Osteoblast (primary cell): ENCODE results near the gene CMTM8. TPM values are rescaled to one million over a fixed set of nuclear protein-coding genes. Genes with fewer than 3 reads are reported as not detected.

Experiments
- DNase-seq: peaks from one replicate; pipeline ENCODE4 v3.0.0; 2011; ENCODE audit warnings: low spot score, mixed read lengths; ENCODE audit not compliant: insufficient read length; ENCODE audit errors: missing footprints
- H2AFZ ChIP-seq: 2 replicates; pipeline ENCODE4 v1.6.0; 2011; ENCODE audit warnings: mild to moderate bottlenecking, low read length
- H3K27ac ChIP-seq: 2 replicates; pipeline ENCODE4 v1.5.1; 2011; ENCODE audit warnings: mild to moderate bottlenecking, low read depth, low read length, moderate library complexity
- H3K27me3 ChIP-seq: 2 replicates; pipeline ENCODE4 v1.6.0; 2012; ENCODE audit warnings: mild to moderate bottlenecking, control low read depth, inconsistent platforms, low read length, moderate library complexity; ENCODE audit not compliant: insufficient read depth
- H3K36me3 ChIP-seq: 2 replicates; pipeline ENCODE4 v1.5.1; 2011; ENCODE audit warnings: mild to moderate bottlenecking, low read length, control low read depth, moderate library complexity; ENCODE audit not compliant: insufficient read depth
- H3K4me1 ChIP-seq: 2 replicates; pipeline ENCODE4 v1.5.1; 2011; ENCODE audit warnings: mild to moderate bottlenecking, low read length, control low read depth, moderate library complexity; ENCODE audit not compliant: insufficient read depth
- H3K4me2 ChIP-seq: 2 replicates; pipeline ENCODE4 v1.6.0; 2011; ENCODE audit warnings: mild to moderate bottlenecking, low read length; ENCODE audit not compliant: insufficient read depth
- H3K4me3 ChIP-seq: fragments of 200-600 bp; sonication (generic); 3 replicates; pipeline ENCODE4 v1.5.1; 2012; ENCODE audit warnings: mild to moderate bottlenecking, low read length, inconsistent platforms; ENCODE audit not compliant: insufficient read depth
- H3K79me2 ChIP-seq: 2 replicates; pipeline ENCODE4 v1.6.0; 2012; ENCODE audit warnings: mild to moderate bottlenecking, low read length, control low read depth, inconsistent platforms; ENCODE audit not compliant: insufficient read depth
- H3K9me3 ChIP-seq: 2 replicates; pipeline ENCODE4 v1.5.1; 2011; ENCODE audit warnings: low read depth, low read length, control low read depth
- H4K20me1 ChIP-seq: 2 replicates; pipeline ENCODE4 v1.6.0; 2012; ENCODE audit warnings: mild to moderate bottlenecking, low read length, control low read depth; ENCODE audit not compliant: insufficient read depth
- total RNA-seq: library from RNA; depleted of rRNA; stranded (reverse); fragments of >200 nt; gene quantifications from 2 replicates; pipeline ENCODE4 v1.2.3, GENCODE V29; 2012
- TF ChIP-seq, protein P1 (sequence below): IDR thresholded peaks from 2 replicates; pipeline ENCODE4 v1.5.1; 2011; ENCODE audit warnings: mild to moderate bottlenecking, low read depth, low read length, moderate library complexity; ENCODE audit errors: extremely low read depth

The CMTM8 gene
- total RNA-seq, 1 donor = 1.4 TPM

GRCh38 chr3:32237670-32238452, 619 bp upstream of the CMTM8 start:
- Histone ChIP-seq H3K4me3 (peak overlapping the region; percentile 82), H3K27ac (no peak overlapping the region), H4K20me1 (no peaks in the 10 kb centered on the region), H3K27me3 (peaks cover 13% of the 10 kb centered on the region), H3K4me1 (no peaks in the 10 kb centered on the region), H3K36me3 (no peaks in the 10 kb centered on the region), H3K79me2 (no peaks in the 10 kb centered on the region), H2AFZ (peak overlapping the region; percentile 71), H3K9me3 (peaks cover 4% of the 10 kb centered on the region), H3K4me2 (peak overlapping the region; percentile 80)
- DNase-seq = peak; percentile 62
- TF ChIP-seq, protein P1, sequence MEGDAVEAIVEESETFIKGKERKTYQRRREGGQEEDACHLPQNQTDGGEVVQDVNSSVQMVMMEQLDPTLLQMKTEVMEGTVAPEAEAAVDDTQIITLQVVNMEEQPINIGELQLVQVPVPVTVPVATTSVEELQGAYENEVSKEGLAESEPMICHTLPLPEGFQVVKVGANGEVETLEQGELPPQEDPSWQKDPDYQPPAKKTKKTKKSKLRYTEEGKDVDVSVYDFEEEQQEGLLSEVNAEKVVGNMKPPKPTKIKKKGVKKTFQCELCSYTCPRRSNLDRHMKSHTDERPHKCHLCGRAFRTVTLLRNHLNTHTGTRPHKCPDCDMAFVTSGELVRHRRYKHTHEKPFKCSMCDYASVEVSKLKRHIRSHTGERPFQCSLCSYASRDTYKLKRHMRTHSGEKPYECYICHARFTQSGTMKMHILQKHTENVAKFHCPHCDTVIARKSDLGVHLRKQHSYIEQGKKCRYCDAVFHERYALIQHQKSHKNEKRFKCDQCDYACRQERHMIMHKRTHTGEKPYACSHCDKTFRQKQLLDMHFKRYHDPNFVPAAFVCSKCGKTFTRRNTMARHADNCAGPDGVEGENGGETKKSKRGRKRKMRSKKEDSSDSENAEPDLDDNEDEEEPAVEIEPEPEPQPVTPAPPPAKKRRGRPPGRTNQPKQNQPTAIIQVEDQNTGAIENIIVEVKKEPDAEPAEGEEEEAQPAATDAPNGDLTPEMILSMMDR = no peak

GRCh38 chr3:32239307-32240158, 1.1 kb downstream of the CMTM8 start:
- DNase-seq = no peak
- Histone ChIP-seq H3K27ac (no peak overlapping the region), H3K9me3 (peaks cover 4% of the 10 kb centered on the region), H4K20me1 (no peaks in the 10 kb centered on the region), H3K4me3 (peak overlapping the region; percentile 82), H3K4me1 (no peaks in the 10 kb centered on the region), H3K27me3 (peaks cover 21% of the 10 kb centered on the region), H3K79me2 (no peaks in the 10 kb centered on the region), H3K4me2 (peak overlapping the region; percentile 80), H2AFZ (peak overlapping the region; percentile 84), H3K36me3 (no peaks in the 10 kb centered on the region)
- TF ChIP-seq, protein P1 = no peak

DNA sequence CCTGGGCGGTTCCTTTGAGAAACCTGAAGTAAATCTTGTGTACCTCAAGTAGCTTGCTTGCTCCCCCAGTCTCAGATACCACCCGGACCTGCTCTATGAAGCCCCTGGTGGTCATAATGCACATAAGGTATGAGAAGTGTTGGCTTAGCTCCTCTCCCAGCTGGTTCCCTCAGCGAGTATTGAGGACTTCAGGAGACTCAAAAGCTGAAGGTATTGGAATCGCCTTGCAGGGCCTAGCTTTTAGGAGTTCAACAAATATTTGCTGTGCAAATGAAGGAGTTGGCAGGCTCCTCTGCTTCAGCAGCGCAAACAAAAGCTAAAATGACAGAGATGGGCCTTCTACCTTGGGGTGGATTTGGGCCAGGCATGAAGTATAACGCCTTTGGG, 1.7 kb downstream of the CMTM8 start:
- Histone ChIP-seq H4K20me1 (no peaks in the 10 kb centered on the region), H3K4me1 (no peaks in the 10 kb centered on the region), H3K27ac (no peak overlapping the region), H3K36me3 (no peaks in the 10 kb centered on the region), H3K79me2 (no peaks in the 10 kb centered on the region), H3K4me2 (peak overlapping the region; percentile 80), H2AFZ (no peak overlapping the region), H3K9me3 (peaks cover 4% of the 10 kb centered on the region), H3K27me3 (peaks cover 21% of the 10 kb centered on the region), H3K4me3 (no peak overlapping the region)
- DNase-seq = peak; percentile 88
- TF ChIP-seq, protein P1 = peak; percentile 41

- H3K4me3 ChIP-seq = no peak overlapping the region
- H3K36me3 ChIP-seq = no peaks in the 10 kb centered on the region
- no peak overlapping the region for H2AFZ ChIP-seq
- no peaks in the 10 kb centered on the region for H3K79me2 ChIP-seq
- H3K4me1 ChIP-seq = no peaks in the 10 kb centered on the region
- peaks cover 23% of the 10 kb centered on the region for H3K27me3 ChIP-seq
- DNase-seq = no peak
- no peak overlapping the region for H3K27ac ChIP-seq
- peaks cover 3% of the 10 kb centered on the region for H3K9me3 ChIP-seq
- no peaks in the 10 kb centered on the region for H4K20me1 ChIP-seq
- TF ChIP-seq, protein P1 = no peak
- H3K4me2 ChIP-seq = no peak overlapping the region
Measured at GRCh38 chr3:32241100-32241499, 2.6 kb downstream of the CMTM8 start.
